Thoracic aorta (tissue), 2 donors: ENCODE results near the gene PNMA1. TPM values are rescaled to one million over a fixed set of nuclear protein-coding genes. Genes with fewer than 3 reads are reported as not detected.

Source experiments
- ATAC-seq: fragments of 150-250 bp; one replicate; pipeline ENCODE4 v1.8.0; 2017; ENCODE audit warnings: low read depth; ENCODE audit not compliant: insufficient number of reproducible peaks, low FRiP score
- DNase-seq: peaks from one replicate; pipeline ENCODE4 v3.0.0-alpha.2; 2020; ENCODE audit warnings: low spot score
- H3K27ac ChIP-seq, 2 donors: fragments of 200-600 bp; sonication (generic); 1 replicate in 1 of 2; 2 replicates in 1 of 2; pipeline ENCODE4 v1.5.1; 2016; ENCODE audit warnings: mild to moderate bottlenecking in 2 of 2, moderate library complexity in 2 of 2
- H3K27me3 ChIP-seq: fragments of 200-600 bp; sonication (generic); replicated peaks from 2 replicates; pipeline ENCODE4 v1.6.0; 2016; ENCODE audit warnings: mild to moderate bottlenecking; ENCODE audit not compliant: insufficient read depth
- H3K36me3 ChIP-seq: fragments of 200-600 bp; sonication (generic); one replicate; pipeline ENCODE4 v1.5.1; 2016
- H3K4me1 ChIP-seq, 2 donors: fragments of 200-600 bp; sonication (generic); 1 replicate in 1 of 2; 2 replicates in 1 of 2; pipeline versions ENCODE4 v1.5.1 to v1.6.0; 2016; ENCODE audit warnings: low read depth in 2 of 2, mild to moderate bottlenecking in 1 of 2; ENCODE audit not compliant: control insufficient read depth in 1 of 2
- H3K4me3 ChIP-seq: fragments of 200-600 bp; sonication (generic); 2 replicates; pipeline ENCODE4 v1.5.1; 2016; ENCODE audit warnings: mild to moderate bottlenecking
- H3K9me3 ChIP-seq: fragments of 200-600 bp; sonication (generic); 2 replicates; pipeline ENCODE4 v1.5.1; 2016
- total RNA-seq, 2 donors: library from RNA; depleted of rRNA; stranded (reverse); fragments of >200 nt; gene quantifications; one replicate each; pipeline versions ENCODE4 v1.1.0 to v1.2.3, GENCODE V29; 2016
- TF ChIP-seq, protein P1 (sequence below): fragments of 200-600 bp; sonication (generic); IDR thresholded peaks from one replicate; pipeline ENCODE4 v1.5.1; 2019; ENCODE audit warnings: antibody characterized with exemption

PNMA1 gene
- total RNA-seq, 2 donors from 2014 or later = 27.3 to 37.4 TPM

DNA sequence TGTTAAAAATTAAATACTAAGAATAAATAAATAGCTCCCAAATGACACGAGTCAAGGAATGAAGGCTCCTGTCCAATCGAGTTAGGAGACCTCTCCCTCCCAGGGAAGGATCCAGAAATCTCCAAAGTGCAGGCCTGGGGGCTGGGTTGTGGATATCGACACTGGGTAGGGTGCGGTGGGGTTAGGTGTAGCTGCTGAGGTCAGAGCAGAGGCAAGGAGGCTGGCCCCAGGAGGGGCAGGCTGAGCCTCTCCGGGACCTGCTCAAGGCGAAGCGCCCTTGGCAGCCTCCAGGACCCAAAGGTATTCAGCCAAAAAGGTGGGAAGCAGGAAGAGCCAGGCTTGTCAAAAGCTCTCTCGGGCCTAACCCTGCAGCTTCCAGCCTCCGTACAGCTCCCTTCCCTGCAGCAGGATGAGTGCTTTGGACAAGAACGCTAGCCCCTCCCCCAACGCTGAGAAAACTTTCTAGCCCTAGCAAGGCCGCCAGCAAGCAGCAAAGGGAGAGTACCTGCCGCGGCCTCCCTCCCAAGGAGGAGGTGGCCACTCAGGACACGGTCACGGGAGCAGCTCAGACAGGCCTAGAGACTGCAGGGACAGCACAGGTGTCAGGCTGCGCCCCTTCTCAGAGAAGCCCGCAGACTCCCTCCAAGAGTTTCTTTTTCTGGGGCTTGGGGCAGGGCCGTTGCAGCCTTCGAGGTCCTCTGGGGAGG lies 3.7 kb upstream of the PNMA1 start:
- Histone ChIP-seq H3K4me1 (peaks cover 11 to 23% of the 10 kb centered on the region in 2 donors), H3K27me3 (no peaks in the 10 kb centered on the region), H3K4me3 (no peak overlapping the region), H3K9me3 (no peaks in the 10 kb centered on the region), H3K36me3 (peaks cover 51% of the 10 kb centered on the region), H3K27ac (peak overlapping the region; percentile 50 to 55)
- DNase-seq (no peak), ATAC-seq (no peak)
- TF ChIP-seq, protein P1, sequence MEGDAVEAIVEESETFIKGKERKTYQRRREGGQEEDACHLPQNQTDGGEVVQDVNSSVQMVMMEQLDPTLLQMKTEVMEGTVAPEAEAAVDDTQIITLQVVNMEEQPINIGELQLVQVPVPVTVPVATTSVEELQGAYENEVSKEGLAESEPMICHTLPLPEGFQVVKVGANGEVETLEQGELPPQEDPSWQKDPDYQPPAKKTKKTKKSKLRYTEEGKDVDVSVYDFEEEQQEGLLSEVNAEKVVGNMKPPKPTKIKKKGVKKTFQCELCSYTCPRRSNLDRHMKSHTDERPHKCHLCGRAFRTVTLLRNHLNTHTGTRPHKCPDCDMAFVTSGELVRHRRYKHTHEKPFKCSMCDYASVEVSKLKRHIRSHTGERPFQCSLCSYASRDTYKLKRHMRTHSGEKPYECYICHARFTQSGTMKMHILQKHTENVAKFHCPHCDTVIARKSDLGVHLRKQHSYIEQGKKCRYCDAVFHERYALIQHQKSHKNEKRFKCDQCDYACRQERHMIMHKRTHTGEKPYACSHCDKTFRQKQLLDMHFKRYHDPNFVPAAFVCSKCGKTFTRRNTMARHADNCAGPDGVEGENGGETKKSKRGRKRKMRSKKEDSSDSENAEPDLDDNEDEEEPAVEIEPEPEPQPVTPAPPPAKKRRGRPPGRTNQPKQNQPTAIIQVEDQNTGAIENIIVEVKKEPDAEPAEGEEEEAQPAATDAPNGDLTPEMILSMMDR = no peak

DNA sequence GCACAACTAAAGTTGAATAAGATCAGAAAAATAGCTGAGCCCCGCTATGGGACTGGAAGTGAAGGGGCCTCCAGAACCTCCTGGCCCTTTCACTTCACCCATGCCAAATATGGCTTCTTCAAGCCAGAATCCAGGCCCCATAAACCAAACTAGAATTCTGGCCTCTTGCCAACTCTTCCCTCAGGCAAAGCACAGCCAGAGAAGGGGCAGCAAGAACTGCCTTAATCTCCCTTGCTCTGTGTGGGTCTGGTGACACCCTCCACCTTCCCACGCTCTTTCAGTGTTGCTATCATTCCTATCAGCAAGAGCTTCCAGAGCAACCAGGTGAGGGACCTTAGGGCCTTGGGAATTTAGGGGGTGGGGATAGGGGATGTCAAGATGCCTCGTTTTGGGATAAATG lies 3.1 kb upstream of the PNMA1 start:
- H3K27ac ChIP-seq = peak overlapping the region; percentile 50 to 55
- no peaks in the 10 kb centered on the region for H3K27me3 ChIP-seq
- ATAC-seq (no peak), DNase-seq (no peak)
- H3K4me3 ChIP-seq = no peak overlapping the region
- peaks cover 45% of the 10 kb centered on the region for H3K36me3 ChIP-seq
- TF ChIP-seq, protein P1 = no peak
- H3K4me1 ChIP-seq = peaks cover 11 to 27% of the 10 kb centered on the region in 2 donors
- H3K9me3 ChIP-seq = no peaks in the 10 kb centered on the region

DNA sequence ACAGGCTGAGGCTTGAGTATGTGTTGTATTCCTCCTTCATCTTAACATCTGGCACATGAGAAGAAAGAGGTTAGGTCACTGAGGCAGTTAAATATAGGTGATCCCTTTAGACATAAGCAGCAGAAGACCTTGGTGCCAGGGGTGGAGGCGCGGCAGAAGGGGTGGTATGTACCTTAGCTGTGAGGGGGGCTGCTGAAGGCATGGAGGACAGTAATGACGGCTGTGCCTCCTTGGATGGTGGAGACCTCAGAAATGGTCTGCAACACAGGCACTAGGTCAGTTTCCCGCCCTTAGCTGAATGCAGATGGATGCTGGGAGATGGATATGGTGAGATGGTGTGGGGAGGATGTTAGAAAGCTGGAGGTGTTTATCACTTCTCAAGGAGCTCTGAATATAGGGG lies 1.5 kb upstream of the PNMA1 start:
- H3K4me3 ChIP-seq = no peak overlapping the region
- no peak for ATAC-seq
- DNase-seq = no peak
- H3K27ac ChIP-seq = no peak overlapping the region
- no peaks in the 10 kb centered on the region for H3K27me3 ChIP-seq
- peaks cover 30% of the 10 kb centered on the region for H3K36me3 ChIP-seq
- no peaks in the 10 kb centered on the region for H3K9me3 ChIP-seq
- TF ChIP-seq, protein P1 = no peak
- peaks cover 18 to 40% of the 10 kb centered on the region in 2 donors for H3K4me1 ChIP-seq

DNA sequence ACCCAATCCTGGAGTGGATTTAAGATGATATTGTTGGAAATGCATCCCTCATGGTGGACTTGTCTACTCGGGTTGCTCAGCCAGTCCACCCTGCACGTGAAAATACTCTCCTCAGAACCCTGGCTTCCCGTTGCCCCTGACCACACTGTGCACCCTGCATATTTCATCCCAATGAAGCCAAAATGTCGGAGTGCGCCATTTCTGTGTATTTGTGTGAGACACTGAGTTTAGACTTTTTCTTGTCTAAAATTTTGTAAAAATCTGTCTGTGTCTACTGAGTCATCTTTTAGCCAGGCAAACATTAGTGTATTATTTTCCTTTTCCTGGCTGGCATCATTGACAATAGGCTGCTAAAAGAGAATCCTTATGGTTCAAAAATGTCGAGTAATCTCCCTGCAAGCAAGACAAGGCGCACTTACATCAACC lies 485 bp upstream of the PNMA1 start:
- Histone ChIP-seq H3K36me3 (peaks cover 21% of the 10 kb centered on the region), H3K4me3 (peak overlapping the region; percentile 97), H3K4me1 (peaks cover 18 to 40% of the 10 kb centered on the region in 2 donors), H3K9me3 (no peaks in the 10 kb centered on the region), H3K27ac (peak overlapping the region; percentile 83 to 91), H3K27me3 (no peaks in the 10 kb centered on the region)
- DNase-seq (no peak), ATAC-seq (no peak)
- TF ChIP-seq, protein P1 = no peak

DNA sequence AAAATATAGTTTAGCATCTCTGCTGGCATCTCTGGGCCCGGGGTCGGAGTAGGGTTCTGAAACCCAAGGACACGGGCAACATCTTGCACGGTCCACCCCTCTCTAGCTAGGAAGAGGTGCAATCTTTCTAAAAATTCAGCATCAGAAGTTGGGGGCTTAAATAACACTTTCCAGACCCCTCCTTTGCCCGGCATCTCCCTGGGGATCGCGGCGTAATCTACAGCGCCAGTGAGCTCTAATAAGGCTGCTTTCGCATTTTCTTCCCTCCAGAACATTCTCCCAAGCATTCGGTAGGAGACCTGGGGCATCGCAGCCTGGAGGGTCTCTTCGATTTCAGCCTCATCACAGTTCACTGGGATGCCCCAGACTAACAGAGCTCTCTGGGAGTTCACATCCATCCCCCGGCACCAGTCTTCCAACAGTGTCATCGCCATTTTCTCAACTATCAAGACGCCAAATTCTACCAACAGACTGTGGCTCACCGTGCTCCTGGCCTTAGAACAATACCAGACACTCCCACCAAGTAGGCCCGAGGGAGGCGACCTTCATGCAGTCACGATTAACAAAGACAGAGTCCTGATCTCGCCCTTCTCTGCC lies 880 bp downstream of the PNMA1 start:
- TF ChIP-seq, protein P1 = no peak
- H3K27me3 ChIP-seq = no peaks in the 10 kb centered on the region
- ATAC-seq = no peak
- H3K36me3 ChIP-seq = peaks cover 9% of the 10 kb centered on the region
- DNase-seq = no peak
- H3K27ac ChIP-seq = peak overlapping the region; percentile 83 to 91
- peak overlapping the region; percentile 97 for H3K4me3 ChIP-seq
- H3K4me1 ChIP-seq = peaks cover 18 to 38% of the 10 kb centered on the region in 2 donors
- no peaks in the 10 kb centered on the region for H3K9me3 ChIP-seq
